ENCODE data around the gene EPHA1. TPM values are rescaled to one million over a fixed set of nuclear protein-coding genes. Genes with fewer than 3 reads are reported as not detected.
"Not testable (repeated sequence)": the region's sequence is repeated elsewhere in the genome, so short reads cannot be mapped to it uniquely, and the experiment has no call there.

The EPHA1 gene
- total and polyA plus RNA-seq, 8 donors: 4.7 to 31.9 (median 10.0) TPM

DNA sequence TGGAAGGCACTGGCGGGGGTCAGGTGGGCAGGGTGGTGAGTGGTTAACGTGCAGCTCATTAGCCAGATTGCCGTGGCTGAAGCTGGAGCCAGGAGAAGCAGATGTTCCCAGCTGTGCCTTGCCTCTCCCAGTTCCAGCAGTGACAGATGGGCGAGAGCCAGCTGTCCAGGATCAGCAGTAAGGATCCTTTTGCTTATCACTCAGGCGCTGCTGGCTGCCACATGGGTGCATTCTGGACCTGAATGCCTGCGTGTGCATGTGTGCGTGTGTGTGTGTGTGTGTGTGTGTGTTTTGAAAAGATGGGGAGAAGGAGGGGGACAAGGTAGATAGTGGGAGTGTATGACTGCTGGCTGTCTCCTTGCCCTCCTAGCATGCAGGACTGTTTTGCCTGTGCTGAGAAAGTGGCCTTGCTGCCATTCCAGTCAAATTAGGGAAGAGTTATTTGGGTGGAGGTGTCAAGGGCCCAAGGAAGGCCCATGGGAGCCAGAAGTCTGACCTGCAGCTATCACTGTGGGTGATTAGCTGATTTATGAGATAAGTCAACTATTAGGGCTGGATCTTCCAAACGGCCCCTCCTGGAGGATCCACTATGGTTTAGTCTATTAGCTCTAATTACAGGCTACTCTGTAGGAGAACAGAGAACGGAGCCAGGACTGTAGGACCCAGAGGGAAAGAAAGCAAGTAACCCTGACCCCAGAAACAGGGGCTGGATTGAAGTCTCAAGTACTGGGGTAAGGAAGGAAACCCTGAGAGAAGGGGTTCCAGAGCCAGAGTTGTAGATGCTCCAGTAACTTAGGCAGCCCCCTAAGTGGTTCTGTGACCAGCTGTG lies 3.3 kb downstream of the EPHA1 start:
- Histone ChIP-seq H3K4me1 (peaks cover 16 to 49% (median 34%) of the 10 kb centered on the region in 4 donors), H3K27ac (no peak overlapping the region), H3K4me3 (no peak overlapping the region), H3K9me3 (no peaks in the 10 kb centered on the region), H3K36me3 (peaks cover 0 to 10% (median 8%) of the 10 kb centered on the region in 4 donors), H3K27me3 (no peaks in the 10 kb centered on the region)
- DNase-seq: peak in 1 of 2 donors; percentile 84
- TF ChIP-seq POLR2A (IDR thresholded peaks at IDR 0.05) (no peak), POLR2AphosphoS5 (IDR thresholded peaks at IDR 0.05) (peak in 1 of 3 donors; percentile 53)
- intact Hi-C loops (cut with DNase I; ENCODE audit: low total_unique reads): no loop called here
- 50 to 71% (median 55%) methylated on average over 8 to 9 of the region's 9 CpGs for WGBS, 5 donors

DNA sequence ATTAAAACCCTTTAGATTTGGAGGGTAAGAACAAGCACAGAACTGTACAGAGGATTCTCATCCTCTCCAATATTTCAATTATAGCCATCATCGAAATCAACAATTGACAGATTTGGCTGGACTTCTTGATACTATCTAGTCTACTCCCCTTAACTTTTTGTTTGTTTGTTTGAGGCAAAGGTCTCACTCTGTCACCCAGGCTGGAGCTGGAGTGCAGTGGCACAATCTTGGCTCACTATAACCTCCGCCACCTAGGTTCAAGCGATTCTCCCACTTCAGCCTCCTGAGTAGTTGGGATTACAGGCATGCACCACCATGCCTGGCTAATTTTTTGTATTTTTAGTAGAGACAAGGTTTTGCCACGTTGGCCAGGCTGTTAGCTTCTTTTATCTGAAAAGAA lies 6.4 kb downstream of the EPHA1 start:
- H3K27ac ChIP-seq; H3K9me3 ChIP-seq; intact Hi-C loops (cut with DNase I; ENCODE audit: low total_unique reads); H3K4me3 ChIP-seq; H3K27me3 ChIP-seq; DNase-seq: not testable (repeated sequence)
- H3K4me1 ChIP-seq: peaks cover 0 to 18% (median 8%) of the 10 kb centered on the region in 4 donors
- H3K36me3 ChIP-seq: peaks cover 0 to 36% (median 25%) of the 10 kb centered on the region in 4 donors
- WGBS, 5 donors: 79 to 88% (median 82%) methylated on average over 4 of the region's 4 CpGs

DNA sequence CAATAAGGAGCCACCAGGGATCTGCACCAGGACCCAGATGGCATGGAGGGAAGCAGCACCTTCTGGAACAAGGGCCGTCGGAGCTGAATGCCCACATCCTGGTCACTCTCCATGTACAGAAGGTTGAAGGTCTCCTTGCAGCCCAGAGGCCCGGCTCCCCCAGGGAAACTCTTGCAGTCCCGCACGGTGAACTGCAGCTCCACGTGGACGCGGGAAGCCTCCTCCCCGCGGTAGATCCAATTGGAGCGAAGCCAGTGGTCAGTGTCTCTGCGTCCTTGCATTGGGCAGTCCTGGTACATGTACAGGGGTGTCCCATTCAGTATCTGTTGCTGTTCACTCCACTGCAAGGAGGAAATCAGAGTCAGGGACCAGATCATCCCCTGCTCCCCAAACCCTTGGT lies 7.4 kb downstream of the EPHA1 start:
- intact Hi-C loops (cut with DNase I; ENCODE audit: low total_unique reads): no loop called here
- WGBS, 5 donors: 90 to 94% (median 90%) methylated on average over 7 to 12 of the region's 12 CpGs
- no peaks in the 10 kb centered on the region for H3K27me3 ChIP-seq
- H3K4me1 ChIP-seq: peaks cover 2 to 15% (median 8%) of the 10 kb centered on the region in 4 donors
- H3K4me3 ChIP-seq: no peak overlapping the region
- no peak for DNase-seq
- peaks cover 0 to 36% (median 25%) of the 10 kb centered on the region in 4 donors for H3K36me3 ChIP-seq
- TF ChIP-seq, protein P1, sequence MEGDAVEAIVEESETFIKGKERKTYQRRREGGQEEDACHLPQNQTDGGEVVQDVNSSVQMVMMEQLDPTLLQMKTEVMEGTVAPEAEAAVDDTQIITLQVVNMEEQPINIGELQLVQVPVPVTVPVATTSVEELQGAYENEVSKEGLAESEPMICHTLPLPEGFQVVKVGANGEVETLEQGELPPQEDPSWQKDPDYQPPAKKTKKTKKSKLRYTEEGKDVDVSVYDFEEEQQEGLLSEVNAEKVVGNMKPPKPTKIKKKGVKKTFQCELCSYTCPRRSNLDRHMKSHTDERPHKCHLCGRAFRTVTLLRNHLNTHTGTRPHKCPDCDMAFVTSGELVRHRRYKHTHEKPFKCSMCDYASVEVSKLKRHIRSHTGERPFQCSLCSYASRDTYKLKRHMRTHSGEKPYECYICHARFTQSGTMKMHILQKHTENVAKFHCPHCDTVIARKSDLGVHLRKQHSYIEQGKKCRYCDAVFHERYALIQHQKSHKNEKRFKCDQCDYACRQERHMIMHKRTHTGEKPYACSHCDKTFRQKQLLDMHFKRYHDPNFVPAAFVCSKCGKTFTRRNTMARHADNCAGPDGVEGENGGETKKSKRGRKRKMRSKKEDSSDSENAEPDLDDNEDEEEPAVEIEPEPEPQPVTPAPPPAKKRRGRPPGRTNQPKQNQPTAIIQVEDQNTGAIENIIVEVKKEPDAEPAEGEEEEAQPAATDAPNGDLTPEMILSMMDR (IDR thresholded peaks at IDR 0.05): no peak
- no peak for TF ChIP-seq POLR2AphosphoS5 (IDR thresholded peaks at IDR 0.05)
- no peak for TF ChIP-seq EP300 (IDR thresholded peaks at IDR 0.05)
- no peak overlapping the region for H3K27ac ChIP-seq
- H3K9me3 ChIP-seq: no peaks in the 10 kb centered on the region

DNA sequence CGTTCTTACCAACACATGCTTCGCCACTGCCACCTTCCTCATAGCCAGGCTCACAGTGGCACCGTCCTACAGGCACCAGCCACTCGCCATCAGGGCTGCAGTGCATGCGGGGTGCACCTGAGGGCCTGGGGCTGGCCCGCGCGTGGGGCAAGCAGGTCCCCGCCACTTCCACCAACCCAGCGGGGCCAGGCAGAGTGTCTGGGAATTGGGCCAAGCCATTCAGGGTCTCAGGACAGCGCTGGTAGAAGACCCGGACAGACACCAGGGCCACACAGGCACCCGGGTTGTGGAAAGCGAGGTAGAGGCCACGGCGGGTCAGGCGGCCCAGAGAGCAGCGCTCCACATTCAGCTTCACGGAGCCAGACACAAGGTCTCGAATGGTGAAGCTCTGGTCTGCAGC lies 9.0 kb downstream of the EPHA1 start:
- Histone ChIP-seq H3K36me3 (peaks cover 0 to 42% (median 25%) of the 10 kb centered on the region in 4 donors), H3K4me1 (peaks cover 9 to 21% (median 15%) of the 10 kb centered on the region in 4 donors), H3K9me3 (no peaks in the 10 kb centered on the region), H3K4me3 (no peak overlapping the region), H3K27ac (no peak overlapping the region), H3K27me3 (no peaks in the 10 kb centered on the region)
- 95 to 98% (median 95%) methylated on average over 15 to 20 of the region's 20 CpGs for WGBS, 5 donors
- TF ChIP-seq POLR2AphosphoS5 (IDR thresholded peaks at IDR 0.05) (no peak), EP300 (IDR thresholded peaks at IDR 0.05) (no peak), POLR2A (IDR thresholded peaks at IDR 0.05) (no peak)
- TF ChIP-seq, protein P1 (IDR thresholded peaks at IDR 0.05): no peak
- intact Hi-C loops (cut with DNase I; ENCODE audit: low total_unique reads): no loop called here
- no peak for DNase-seq

DNA sequence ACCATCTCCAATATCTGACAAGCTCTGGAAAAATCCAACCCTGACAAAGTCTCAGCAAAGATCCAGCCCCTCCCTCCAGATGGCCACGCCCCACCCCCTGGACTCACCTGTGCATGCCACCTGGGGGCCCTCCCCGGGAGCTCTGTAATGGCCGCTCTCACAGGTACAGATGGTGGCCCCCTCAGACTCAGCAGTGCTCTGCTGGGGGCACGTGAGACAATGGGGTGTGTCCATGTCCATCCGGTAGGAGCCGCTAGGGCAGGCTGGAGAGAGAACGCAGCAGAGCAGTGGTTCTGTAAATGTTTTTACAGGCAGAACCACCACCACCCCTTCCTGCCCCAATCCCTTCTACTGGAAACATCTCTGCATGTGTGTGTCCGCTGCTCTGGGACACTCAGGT lies 9.5 kb downstream of the EPHA1 start:
- Histone ChIP-seq H3K4me1 (peaks cover 9 to 21% (median 16%) of the 10 kb centered on the region in 4 donors), H3K4me3 (no peak overlapping the region), H3K9me3 (no peaks in the 10 kb centered on the region), H3K27me3 (no peaks in the 10 kb centered on the region), H3K27ac (no peak overlapping the region), H3K36me3 (peaks cover 0 to 42% (median 25%) of the 10 kb centered on the region in 4 donors)
- no peak for DNase-seq
- intact Hi-C loops (cut with DNase I; ENCODE audit: low total_unique reads): no loop called here
- WGBS, 5 donors: 81 to 94% (median 91%) methylated on average over 7 to 8 of the region's 8 CpGs
- TF ChIP-seq, protein P1 (IDR thresholded peaks at IDR 0.05): no peak
- TF ChIP-seq POLR2A (IDR thresholded peaks at IDR 0.05) (no peak), POLR2AphosphoS5 (IDR thresholded peaks at IDR 0.05) (no peak), EP300 (IDR thresholded peaks at IDR 0.05) (no peak)
